Middle frontal gyrus (tissue), 1 donor: ENCODE data around the gene TYMP.

Experiments
- DNase-seq: peaks from one replicate; pipeline ENCODE4 v3.0.0-alpha.2; 2015; ENCODE audit warnings: low spot score; ENCODE audit errors: extremely low spot score

TYMP gene, protein sequence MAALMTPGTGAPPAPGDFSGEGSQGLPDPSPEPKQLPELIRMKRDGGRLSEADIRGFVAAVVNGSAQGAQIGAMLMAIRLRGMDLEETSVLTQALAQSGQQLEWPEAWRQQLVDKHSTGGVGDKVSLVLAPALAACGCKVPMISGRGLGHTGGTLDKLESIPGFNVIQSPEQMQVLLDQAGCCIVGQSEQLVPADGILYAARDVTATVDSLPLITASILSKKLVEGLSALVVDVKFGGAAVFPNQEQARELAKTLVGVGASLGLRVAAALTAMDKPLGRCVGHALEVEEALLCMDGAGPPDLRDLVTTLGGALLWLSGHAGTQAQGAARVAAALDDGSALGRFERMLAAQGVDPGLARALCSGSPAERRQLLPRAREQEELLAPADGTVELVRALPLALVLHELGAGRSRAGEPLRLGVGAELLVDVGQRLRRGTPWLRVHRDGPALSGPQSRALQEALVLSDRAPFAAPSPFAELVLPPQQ

DNA sequence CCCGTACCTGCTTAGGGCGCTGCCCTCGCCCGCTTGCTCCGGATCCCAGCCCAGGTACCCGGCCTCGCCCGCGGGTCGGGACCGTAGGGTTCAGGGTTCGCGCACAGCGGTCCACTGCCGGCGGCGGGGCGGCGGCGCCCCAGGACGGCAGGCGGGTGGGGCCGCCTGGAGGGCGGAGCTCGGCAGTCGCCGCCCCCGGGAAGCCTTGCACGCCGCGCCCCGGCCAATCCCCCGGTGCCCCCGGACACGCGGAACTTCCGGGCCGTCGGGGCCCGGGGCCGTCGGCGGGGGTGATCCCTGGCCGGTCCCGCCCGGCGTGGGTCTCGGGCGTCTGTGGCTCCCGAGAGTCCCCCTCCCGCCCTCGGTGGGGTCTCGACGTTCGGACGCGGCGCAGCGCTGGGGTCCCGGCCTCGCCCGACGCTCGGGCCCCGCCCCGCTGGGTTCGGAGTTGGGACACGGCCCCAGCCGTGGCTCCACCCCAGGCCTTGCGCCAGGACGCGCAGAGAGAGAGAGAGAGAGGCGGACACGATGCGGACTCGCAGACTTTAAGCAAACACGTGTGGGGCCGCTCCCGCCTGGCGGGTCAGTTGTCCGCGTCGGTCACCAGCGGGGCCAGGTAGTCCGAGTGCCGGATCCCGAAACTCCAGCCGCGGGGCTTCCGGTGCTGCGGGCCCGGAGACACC lies at the start of gene TYMP:
Gene TYMP, minus strand, starts transcription at position 116 of the 683 bp plus-strand sequence. CDS start 303 bp downstream, outside the sequence.
- DNase-seq: no peak

DNA sequence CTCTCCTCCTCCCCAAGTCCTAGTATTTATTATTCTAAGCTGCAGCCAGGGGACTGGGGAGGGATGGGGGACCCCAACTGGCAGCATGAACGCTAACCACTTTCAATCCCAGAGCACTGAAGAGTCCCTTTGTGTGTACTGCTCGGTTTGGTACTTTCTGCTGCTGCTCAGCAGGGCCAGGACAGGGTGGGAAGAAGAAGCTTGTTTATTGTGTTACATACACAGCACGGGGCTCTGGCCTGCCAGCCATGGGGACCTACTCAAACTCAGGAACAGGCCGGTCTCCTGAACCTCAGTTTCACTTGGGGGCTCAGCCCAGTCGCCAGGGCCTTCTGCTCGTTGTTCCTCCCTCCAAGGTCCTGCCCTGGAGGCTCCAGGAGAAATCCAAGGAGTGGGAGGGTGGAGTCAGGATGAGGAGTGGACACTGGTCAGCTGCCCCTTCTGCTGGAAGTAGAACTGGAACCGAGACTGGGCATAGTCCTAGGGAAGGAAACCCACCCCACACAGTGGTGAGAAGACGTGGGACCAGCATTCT lies 49.0 kb upstream of the TYMP start:
- no peak for DNase-seq

DNA sequence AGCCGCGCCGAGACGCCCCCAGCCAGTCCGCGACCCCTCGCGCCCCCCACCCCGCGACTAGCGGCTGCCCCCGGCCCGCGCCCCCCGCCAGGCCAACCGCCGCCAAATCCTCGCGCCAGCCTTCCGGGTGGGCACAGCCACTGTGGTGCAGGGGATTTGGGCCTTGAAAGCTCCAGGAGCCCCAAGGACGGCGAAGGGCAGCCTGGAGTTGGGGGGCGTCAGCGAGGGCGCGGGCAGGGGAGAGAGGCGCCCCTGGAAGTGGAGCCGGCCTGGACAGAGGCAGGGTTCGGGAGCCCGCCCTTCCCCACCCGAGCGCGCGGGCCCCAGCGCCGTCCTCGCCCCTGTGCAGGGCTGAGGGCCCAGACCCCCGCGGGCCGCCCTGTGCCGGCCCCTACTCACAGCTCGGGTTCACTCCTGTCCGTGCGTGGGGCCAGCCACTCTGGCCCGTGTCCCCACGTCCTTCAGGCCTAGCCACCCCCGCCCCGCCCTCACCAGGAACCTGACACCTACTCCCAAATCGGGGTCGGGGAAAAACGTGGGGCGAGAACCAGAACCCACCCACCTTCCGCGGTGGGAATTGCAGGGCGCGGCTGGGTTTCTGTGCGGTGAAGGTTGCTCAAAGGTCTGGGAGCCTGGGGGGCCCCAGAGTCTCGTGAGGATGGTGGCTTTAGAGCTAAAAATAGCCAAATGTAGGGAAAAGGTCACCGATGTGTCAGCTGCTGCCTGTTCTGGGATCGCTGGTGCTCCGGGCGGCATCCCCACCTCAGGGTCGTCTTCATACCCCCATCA lies 48.4 kb upstream of the TYMP start, which contains the start of gene CPT1B:
Gene CPT1B, minus strand, starts transcription at position 441 of the 789 bp plus-strand sequence. CDS start 512 bp downstream, outside the sequence.
- no peak for DNase-seq

DNA sequence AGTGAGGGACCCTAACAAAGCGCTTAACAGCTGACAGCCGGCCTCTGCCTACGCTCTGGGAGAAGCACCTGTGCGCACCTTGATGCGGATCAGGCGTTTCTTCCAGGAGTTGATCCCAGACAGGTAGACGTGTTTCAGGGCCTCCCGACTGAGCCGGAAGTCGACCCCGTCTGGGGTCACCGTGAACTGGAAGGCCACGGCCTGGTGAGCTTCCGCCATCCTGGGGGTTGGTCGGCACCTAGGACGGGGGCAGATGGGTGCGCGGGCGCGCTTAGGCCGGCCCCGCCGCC lies 47.8 kb upstream of the TYMP start:
- DNase-seq: no peak

DNA sequence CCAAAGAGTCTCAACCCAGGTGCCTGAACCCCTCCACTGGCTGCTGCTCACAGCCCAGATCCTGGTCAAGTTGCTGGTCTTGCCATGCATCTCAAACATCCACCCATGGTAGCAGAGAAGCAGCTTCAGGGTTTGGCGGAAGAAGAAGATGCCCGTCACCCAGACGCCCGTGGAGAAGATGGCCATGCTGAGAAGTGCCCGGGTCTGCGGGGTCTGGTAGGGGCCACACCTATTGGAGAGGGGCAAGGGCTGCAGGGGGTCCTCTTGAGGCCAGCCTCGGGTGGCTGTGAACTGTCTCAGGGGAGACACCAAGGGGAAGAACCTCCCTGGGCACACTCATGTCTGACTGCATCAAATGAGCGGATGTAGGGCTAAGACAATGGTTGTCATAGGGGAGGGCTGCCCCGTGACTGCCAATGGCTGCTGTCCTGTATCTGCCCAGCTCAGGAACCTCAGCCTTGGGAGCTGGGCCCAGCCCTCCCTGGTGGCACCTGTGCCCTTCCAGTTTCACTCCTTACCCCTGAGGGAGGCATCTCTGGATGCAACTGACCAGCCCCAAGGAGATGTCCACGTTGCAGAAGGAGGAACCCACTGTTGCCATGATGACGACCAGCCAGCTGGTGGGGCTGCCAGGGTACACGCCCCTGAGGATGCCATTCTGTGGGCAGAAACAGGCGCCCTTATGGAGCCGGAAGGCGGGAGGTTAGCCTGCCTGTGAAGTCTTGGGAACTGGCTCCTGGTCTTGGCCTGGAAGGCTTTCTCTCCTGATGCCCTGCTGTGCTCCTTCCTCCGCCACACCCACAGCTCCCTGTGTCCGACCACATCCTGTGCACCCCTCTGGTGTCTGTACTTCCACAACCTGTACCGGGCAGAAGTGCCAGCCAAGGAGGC lies 47.2 kb upstream of the TYMP start:
- DNase-seq: no peak

DNA sequence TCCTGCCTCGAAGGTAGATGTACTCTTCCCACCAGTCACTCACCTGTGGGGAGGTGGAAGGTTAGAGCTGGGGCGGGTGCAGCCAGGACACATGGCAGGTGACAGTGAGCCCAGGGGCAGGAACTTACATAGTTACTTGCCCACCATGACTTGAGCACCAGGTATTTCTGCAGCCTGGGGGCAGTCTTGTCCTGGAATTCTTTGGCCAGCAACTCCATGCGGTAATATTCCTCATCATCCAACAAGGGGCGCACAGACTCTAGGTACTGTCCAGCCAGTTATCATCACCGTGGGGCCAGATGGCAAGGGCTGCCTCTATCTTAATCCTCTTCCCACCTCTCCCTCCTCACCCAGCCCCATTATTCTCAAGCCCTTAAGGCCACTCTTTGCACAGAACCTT lies 46.3 kb upstream of the TYMP start:
- no peak for DNase-seq

DNA sequence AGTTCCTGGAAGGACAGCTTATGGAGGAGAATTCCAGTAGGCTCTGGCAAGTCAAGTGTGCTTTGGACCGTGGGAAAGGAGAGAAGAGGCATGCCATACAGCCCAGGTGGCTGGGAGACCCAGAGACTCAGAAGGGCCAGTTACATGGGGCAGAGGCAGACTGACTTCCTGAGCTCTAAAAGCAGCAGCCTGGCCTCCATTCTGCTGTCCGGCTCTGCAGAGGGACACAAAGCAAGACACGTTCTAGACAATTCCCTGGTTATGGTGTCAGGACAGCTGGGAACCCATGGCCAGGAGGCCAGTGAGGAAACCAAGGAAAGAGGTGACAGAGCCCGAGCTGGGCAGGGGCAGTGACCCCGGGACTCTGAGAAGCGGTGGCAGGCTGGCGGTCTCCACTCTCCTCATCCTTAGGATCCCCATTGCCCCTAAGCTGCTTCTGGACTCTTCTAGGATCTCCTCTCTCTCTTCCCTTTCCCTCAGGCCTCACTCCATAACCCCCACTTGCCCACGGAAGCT lies 45.7 kb upstream of the TYMP start:
- DNase-seq: no peak

DNA sequence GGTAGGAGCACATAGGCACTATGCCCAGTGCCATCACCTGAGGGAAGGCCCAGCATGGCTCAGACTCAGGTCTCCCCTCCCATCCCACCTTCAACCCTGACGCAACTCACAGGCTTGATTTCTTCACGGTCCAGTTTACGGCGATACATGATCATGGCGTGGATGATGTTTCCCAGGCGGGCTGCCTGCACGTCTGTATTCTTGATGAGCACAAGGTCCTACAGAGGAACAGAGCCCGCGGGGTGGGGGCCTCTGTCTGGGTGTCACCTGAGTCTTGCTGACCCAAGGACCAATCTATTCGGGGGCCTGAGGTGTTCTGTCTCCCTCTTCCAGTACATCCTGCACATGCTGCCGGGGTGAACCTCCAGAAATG lies 44.6 kb upstream of the TYMP start:
- no peak for DNase-seq

DNA sequence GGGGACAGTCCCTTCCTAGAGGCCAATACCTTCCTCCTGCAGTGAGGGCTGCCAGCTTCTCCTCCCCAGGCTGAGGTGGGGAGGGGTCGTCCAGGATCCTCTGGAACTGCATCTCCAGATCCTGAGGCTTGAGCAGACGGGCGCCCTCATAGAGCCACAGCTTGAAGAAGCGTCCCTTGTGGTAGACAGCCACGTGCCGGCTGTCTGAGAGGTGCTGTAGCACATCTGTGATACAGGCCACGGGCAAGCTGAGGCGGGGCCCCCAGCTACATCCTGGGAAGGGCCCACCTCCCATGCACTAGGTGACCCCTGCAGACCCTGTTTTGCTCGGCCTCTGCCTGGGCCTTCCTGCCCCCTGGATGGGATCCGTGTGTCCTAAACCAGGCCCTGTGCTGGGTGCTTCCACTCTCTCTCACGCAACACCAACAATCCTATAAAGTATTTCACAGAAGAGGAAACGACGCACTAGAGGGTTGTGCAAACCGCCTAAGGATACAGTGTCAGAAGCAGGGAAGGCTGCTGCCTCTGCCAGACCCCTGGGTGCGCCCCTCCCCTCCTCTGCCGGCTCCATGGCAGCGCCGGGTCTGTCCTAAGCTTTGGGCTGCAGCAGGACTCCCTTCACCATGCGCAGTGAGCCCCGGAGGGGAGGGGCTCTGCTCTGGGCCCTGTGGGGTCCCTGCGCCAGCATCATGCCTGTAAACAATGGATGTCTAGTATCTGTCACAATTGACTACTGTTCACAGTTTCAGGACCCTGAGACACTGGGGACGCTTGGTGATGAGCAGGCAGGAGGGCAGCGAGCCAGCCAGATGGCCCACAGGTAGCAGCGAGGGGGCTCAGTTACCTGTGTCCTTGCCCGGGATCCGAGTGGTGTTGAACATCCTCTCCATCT lies 43.9 kb upstream of the TYMP start:
- no peak for DNase-seq

DNA sequence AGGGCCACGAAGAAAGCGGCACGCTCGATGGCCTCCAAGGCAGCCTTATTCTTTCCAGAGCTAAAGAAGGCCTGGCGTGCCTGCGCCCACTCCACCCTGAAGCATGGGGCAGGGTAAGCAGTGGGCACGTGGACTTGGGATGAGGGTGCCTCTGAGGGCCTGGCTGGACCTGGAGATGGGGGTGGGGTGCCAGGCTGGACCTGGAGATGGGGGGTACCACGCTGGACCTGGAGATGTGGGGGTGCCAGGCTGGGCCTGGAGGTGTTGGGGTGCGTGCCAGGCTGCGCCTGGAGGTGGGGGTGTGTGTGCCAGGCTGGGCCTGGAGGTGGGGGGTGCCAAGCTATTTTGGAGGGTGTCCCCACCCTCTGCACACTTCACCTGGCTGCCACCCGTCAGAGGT lies 43.2 kb upstream of the TYMP start:
- DNase-seq: no peak

DNA sequence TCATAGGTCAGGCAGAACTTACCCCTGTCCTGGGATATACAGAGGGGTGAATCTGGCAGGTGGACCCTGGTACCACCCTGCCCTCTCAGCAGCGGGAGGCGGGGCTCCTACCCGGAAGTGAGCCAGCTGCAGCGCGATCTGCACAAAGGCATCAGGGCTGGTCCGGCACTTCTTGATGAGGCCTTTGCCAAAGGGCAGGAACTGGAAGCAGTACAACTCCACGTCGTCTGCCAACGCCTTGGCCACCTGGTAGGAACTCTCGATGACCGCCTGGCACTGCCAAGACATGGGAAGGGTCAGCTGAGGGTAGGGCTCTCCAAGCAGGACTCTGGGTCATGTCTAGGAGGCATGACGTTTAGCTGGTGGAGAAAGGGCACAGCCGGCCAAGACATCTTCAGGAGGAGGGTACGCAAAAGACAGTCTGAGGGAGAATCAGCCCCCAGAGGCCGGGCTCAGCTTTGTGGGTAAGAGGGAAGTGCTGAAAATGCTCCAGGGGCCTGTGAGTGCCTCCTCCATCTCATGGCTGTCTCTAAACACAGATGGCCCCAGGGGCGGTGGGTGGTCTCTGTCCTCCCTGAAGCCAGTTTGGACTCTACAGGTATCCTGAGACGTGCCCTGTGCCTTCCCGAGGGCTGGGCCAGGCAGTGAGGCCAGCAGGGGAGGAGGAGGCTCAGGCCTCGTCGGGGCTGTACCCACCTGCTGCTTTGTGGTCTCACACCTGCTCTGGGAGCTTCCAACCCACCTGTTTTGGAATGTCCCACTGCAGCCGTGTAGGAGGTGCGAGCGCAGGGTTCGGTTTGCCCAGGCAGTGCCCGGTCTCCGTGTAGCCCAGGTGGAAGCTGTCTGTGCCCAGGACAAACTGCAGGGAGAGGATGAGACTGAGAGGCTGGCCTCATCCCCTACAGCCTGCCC lies 41.7 kb upstream of the TYMP start:
- DNase-seq: no peak

DNA sequence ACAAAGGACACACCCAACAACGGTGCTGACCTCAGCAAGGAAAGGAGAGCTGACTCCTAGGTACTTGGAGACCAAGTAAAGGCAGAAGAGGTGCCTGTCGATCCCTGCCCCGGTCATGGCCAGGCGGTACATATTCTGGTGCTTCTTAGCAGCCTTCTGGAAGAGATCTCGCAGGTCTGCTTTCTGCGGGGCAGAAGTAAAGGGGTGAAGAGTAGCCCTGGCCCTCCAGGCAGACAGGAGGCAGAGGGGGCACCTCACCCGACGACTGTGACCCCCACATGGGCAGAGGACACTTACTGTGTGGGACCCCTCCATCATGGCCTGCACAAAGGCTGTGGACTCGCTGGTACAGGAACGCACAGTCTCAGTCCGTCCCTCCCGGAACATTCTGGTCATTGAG lies 41.0 kb upstream of the TYMP start:
- no peak for DNase-seq

DNA sequence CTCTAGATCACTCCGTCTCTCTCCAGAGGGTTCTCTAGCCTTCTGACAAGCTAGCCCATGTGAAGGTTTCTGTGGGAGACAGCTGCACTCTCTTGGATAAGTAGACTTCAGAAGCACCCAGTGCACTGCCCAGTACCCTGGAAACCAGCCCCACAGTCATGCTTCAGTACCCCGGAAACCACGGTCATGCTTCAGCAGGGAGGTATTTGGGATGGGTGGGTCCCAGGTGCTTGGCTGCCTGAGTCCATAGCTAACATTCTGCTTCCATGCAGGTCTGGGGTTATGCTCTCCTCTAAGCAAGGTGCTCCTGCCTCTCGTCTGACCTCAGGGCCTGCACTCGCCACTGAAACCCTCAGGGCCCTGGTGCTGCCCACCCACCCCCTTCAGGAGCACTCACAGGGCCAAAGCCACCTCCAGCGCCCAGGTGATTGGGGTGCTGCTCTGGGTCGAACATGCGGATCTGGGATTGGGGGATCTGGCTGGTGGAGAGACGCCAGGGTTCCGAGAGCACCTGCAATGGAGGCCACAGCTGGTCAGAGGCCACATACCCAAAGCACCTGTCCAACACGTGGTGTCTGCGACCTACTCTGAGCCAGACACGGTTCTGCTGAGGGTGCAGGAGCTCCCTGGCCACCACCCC lies 40.2 kb upstream of the TYMP start:
- no peak for DNase-seq

DNA sequence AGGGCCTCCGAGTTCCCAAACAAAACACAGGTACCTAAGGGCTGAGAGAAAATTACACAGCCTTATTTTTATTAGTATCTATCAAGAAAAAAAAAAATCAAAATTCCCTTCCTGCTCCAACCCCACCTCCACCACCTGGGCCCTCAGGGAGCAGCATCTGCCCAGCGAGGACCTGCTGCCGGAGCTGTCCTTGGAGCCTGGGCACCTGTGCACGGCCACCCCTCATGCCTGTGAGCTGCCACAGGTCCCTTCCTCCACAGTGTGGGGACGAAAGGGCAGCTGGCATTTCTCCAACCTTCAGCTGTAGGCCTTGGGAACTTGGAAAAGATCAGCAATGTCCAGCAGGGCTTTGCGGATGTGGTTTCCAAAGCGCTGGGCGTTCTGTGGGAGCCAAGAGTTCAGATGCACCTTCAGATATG lies 39.2 kb upstream of the TYMP start:
- no peak for DNase-seq

DNA sequence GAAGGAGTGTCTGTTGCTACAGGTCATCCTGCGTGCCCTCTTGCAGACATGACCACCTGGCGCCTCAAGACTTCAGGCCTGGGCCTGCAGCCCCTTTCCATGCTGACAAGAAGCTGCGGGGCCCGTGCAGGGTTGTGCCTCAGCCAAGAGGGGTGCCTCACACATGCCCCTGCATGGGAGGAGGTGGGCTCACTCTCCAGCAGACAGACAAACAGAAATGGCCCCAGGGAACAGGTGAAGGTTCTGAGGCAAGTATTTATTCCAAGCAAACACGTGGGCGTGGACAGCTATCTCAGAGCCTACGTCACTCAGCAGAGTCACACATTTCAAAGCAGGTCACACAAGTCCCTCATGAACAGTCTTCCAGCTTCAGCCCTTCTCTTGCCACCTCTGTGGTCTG lies 38.8 kb upstream of the TYMP start:
- no peak for DNase-seq

DNA sequence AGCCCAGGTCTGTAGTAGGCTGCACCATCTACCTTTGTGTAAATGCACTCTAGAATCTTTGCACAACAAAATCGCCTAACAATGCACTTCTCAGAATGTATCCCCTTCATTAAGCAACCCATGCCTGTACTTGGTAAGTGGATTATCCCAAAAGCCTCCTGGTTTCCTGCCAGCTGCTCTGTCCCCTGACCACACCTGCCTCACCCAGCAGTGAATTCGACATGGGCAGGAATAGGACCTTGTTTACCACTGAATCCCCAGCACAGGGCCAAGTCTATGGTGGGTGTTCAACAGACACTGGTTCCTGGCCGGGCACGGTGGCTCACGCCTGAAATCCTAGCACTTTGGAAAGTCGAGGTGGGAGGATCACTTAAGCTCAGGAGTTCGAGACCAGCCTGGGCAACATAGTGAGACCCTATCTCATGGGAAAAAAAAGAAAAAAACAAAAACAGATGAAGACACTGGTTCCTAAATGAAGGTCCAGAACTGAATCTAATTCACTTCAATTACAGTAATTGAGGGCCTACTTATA lies 38.0 kb upstream of the TYMP start:
- no peak for DNase-seq

DNA sequence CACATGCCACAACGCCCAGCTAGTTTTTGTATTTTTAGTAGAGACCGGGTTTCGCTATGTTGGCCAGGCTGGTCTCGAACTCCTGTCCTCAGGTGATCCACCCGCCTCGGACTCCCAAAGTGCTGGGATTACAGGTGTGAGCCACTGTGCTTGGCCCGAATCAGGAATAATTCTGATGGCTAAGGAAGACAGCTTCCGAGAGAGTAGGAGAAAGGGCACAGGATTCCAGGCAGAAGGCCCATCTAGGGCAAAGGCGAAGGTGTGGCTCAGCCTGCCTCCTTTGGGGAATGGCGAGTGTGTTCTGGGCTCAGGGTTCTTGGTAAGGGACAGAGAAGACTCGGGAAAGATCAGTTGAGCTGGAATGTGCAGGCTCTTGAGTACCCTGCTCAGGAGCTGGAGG lies 34.5 kb upstream of the TYMP start:
- no peak for DNase-seq
